HL-60 (cell line): Measurements from ENCODE around the gene CHRNA3.

Experiments used
- CTCF ChIP-seq: IDR thresholded peaks from one replicate; pipeline ENCODE4 v1.5.1; 2011; ENCODE audit warnings: low read length, control low read depth, inconsistent platforms; ENCODE audit not compliant: insufficient read depth
- GABPA ChIP-seq: IDR thresholded peaks from 2 replicates; pipeline ENCODE4 v1.6.1; 2012; ENCODE audit warnings: low read depth
- POLR2AphosphoS5 ChIP-seq: IDR thresholded peaks from 2 replicates; pipeline ENCODE4 v1.6.1; 2012; ENCODE audit warnings: low read depth
- REST ChIP-seq: IDR thresholded peaks from 2 replicates; pipeline ENCODE4 v1.6.1; 2012; ENCODE audit warnings: low read depth; ENCODE audit not compliant: insufficient replicate concordance
- SPI1 ChIP-seq: IDR thresholded peaks from 2 replicates; pipeline ENCODE4 v1.6.1; 2012; ENCODE audit warnings: low read depth, mild to moderate bottlenecking, borderline replicate concordance

GRCh38 chr15:78616506-78616905 lies 4.3 kb downstream of the CHRNA3 start:
- TF ChIP-seq POLR2AphosphoS5 (no peak), CTCF (no peak), REST (no peak), SPI1 (no peak), GABPA (no peak)
